OCI-LY1 (cell line): ENCODE results near the gene MORC3.

Experiments used
- CTCF ChIP-seq: fragments of 200-600 bp; sonication (generic), shearing (Covaris generic); IDR thresholded peaks from 2 replicates; pipeline ENCODE4 v1.5.1; 2017; ENCODE audit warnings: mild to moderate bottlenecking, antibody characterized with exemption, low read length, moderate library complexity, mixed read lengths
- EZH2 ChIP-seq: fragments of 200-600 bp; sonication (generic), shearing (Covaris generic); IDR thresholded peaks from 2 replicates; pipeline ENCODE4 v1.8.0; 2017; ENCODE audit warnings: borderline replicate concordance, mixed run types, mild to moderate bottlenecking, antibody characterized with exemption, low read length, moderate library complexity, mixed read lengths

- TF ChIP-seq CTCF = no peak
- no peak for TF ChIP-seq EZH2
Observed at GRCh38 chr21:36282568-36283230, 37.3 kb upstream of the MORC3 start.
